CD4-positive, alpha-beta T cell (primary cell): ENCODE measurements around the gene KHSRP. TPM values are rescaled to one million over a fixed set of nuclear protein-coding genes. Genes with fewer than 3 reads are reported as not detected.

ENCODE experiments used
- ATAC-seq: fragments of 200-7000 bp; cut with Tn5 transposase; one replicate; pipeline ENCODE4 v1.10.0; 2022; ENCODE audit warnings: mild to moderate bottlenecking; ENCODE audit not compliant: poor library complexity
- CTCF ChIA-PET: fragments of 350-600 bp; sonication (Branson Sonifier 250); formaldehyde crosslinking; loops from one replicate; lab custom pipeline; 2021; ENCODE audit warnings: antibody characterized with exemption, inconsistent platforms; lab: Charles Lee
- POLR2A ChIA-PET: fragments of 350-600 bp; sonication (Branson Sonifier 250); formaldehyde crosslinking; loops from one replicate; lab custom pipeline; 2021; ENCODE audit warnings: antibody characterized with exemption, inconsistent platforms; lab: Charles Lee
- DNase-seq, 14 experiments: peaks; one replicate each; pipeline ENCODE4 v3.0.0-alpha.2; 2013 to 2020; ENCODE audit warnings: mixed read lengths in 2 of 14
- H3K27ac ChIP-seq, 2 donors: one replicate each; pipeline versions ENCODE4 v1.5.1 to v1.7.0; 2013; ENCODE audit warnings: low read length in 2 of 2, low read depth in 1 of 2, mild to moderate bottlenecking in 1 of 2
- H3K27me3 ChIP-seq, 2 experiments: 1 replicate in 1 of 2; 2 replicates in 1 of 2; pipeline versions ENCODE4 v1.6.1 to v1.7.0; 2013; ENCODE audit warnings: low read length in 2 of 2, control low read depth in 1 of 2, mild to moderate bottlenecking in 1 of 2, moderate library complexity in 1 of 2; ENCODE audit not compliant: insufficient read depth in 2 of 2, control insufficient read depth in 1 of 2
- H3K36me3 ChIP-seq: one replicate; pipeline ENCODE4 v1.6.1; 2013; ENCODE audit warnings: low read length, control low read depth; ENCODE audit not compliant: insufficient read depth
- H3K4me1 ChIP-seq: one replicate; pipeline ENCODE4 v1.6.1; 2013; ENCODE audit warnings: low read length, control low read depth; ENCODE audit not compliant: insufficient read depth
- H3K4me3 ChIP-seq: one replicate; pipeline ENCODE4 v1.5.1; 2013; ENCODE audit warnings: mild to moderate bottlenecking, low read length, moderate library complexity
- H3K9me3 ChIP-seq, 2 experiments: 1 replicate in 1 of 2; 2 replicates in 1 of 2; pipeline versions ENCODE4 v1.6.1 to v1.7.0; 2013; ENCODE audit warnings: low read length in 2 of 2, mild to moderate bottlenecking in 2 of 2, control low read depth in 1 of 2, moderate library complexity in 1 of 2; ENCODE audit not compliant: control insufficient read depth in 1 of 2, insufficient read depth in 1 of 2
- H3K27ac Mint-ChIP-seq: one replicate; pipeline ENCODE4 v1.8.0; 2020; ENCODE audit warnings: mixed read lengths
- H3K27me3 Mint-ChIP-seq: one replicate; pipeline ENCODE4 v1.8.0; 2021; ENCODE audit warnings: mixed read lengths
- H3K36me3 Mint-ChIP-seq: one replicate; pipeline ENCODE4 v1.8.0; 2021; ENCODE audit warnings: low read depth, mixed read lengths
- H3K4me1 Mint-ChIP-seq: one replicate; pipeline ENCODE4 v1.8.0; 2021; ENCODE audit warnings: low read depth, mixed read lengths
- H3K4me3 Mint-ChIP-seq: one replicate; pipeline ENCODE4 v1.8.0; 2020; ENCODE audit warnings: mild to moderate bottlenecking, mixed read lengths
- H3K9me3 Mint-ChIP-seq: one replicate; pipeline ENCODE4 v1.8.0; 2020; ENCODE audit warnings: mixed read lengths
- CTCF ChIP-seq: fragments of 200-600 bp; IDR thresholded peaks from one replicate; pipeline ENCODE4 v1.8.0; 2022; ENCODE audit warnings: antibody characterized with exemption, mild to moderate bottlenecking
- intact Hi-C, 2 experiments: fragments of 100-400 bp; cut with DNase I in 1 of 2; cut with micrococcal nuclease in 1 of 2; formaldehyde crosslinking; loops; one replicate each; pipeline versions ENCODE4 v1.15.1 to v1.9.0; 2023 to 2025; cut with DNase I, micrococcal nuclease
- total RNA-seq, 174 experiments: library from RNA in 2 of 174; stranded (reverse) in 2 of 174; gene quantifications; one replicate each; pipeline ENCODE4 v1.2.3 and lab custom pipeline; 2021 to 2026

Gene KHSRP
- total RNA-seq, 2 experiments from 2014 or later, result 128 to 143 TPM

- no peaks in the 10 kb centered on the region for H3K9me3 Mint-ChIP-seq
- intact Hi-C loops, result loop anchor here (5.0 kb wide), 3 partner anchors 38 to 398 kb away; partner anchors contain the start of genes GPR108 (in 1 of the 2), TRIP10 (in 1 of the 2) and TUBB4A (in 1 of the 2)
- ChIA-PET CTCF (no interaction called here), POLR2A (interaction anchor here (1.0 kb wide), 1 partner anchor 17 kb away, joined by 10 read pairs; the partner anchor contains the start of gene DENND1C)
- TF ChIP-seq CTCF, result no peak
- ATAC-seq, result no peak
- Histone ChIP-seq H3K27me3 (no peaks in the 10 kb centered on the region), H3K4me1 (peaks cover 26% of the 10 kb centered on the region), H3K4me3 (peak within 1 kb of the TSS; percentile 59), H3K36me3 (peaks cover 16% of the 10 kb centered on the region), H3K27ac (peak within 1 kb of the TSS in 1 of 2 donors; percentile 4), H3K9me3 (no peaks in the 10 kb centered on the region)
- peaks cover 37% of the 10 kb centered on the region for H3K36me3 Mint-ChIP-seq
- H3K27ac Mint-ChIP-seq, result peak within 1 kb of the TSS; percentile 70
- H3K4me3 Mint-ChIP-seq, result peak within 1 kb of the TSS; percentile 80
- DNase-seq, result peak; percentile 35 to 81 (median 60)
- H3K4me1 Mint-ChIP-seq, result peaks cover 30% of the 10 kb centered on the region
- no peaks in the 10 kb centered on the region for H3K27me3 Mint-ChIP-seq
These were observed 39.7 kb upstream of the KHSRP start, which contains the start of gene CRB3 for GRCh38 chr19:6464070-6464873. CRB3 (plus strand) TSS chr19:6464271; CDS start chr19:6464702, 431 bp downstream.

- H3K27me3 ChIP-seq, result no peaks in the 10 kb centered on the region
- Mint-ChIP-seq H3K27ac (peak overlapping the region; percentile 86), H3K4me3 (peak overlapping the region; percentile 91), H3K36me3 (peaks cover 42% of the 10 kb centered on the region), H3K27me3 (no peaks in the 10 kb centered on the region), H3K4me1 (peaks cover 31% of the 10 kb centered on the region), H3K9me3 (no peaks in the 10 kb centered on the region)
- TF ChIP-seq CTCF, result peak; percentile 75
- ATAC-seq, result peak; percentile 80
- peak; percentile 95 to 97 (median 96) for DNase-seq
- peaks cover 36% of the 10 kb centered on the region for H3K4me1 ChIP-seq
- peaks cover 0 to 9% of the 10 kb centered on the region in 2 experiments for H3K9me3 ChIP-seq
- peak overlapping the region; percentile 44 to 89 for H3K27ac ChIP-seq
- ChIA-PET CTCF (no interaction called here), POLR2A (interaction anchor here (0.9 to 1.3 kb wide), 4 partner anchors 10 to 35 kb away, joined by 3 to 11 read pairs (median 6); partner anchors contain the start of genes DENND1C and KHSRP)
- intact Hi-C loops, result loop anchor here (1.0 to 5.0 kb wide), 10 partner anchors 21 to 402 kb away; partner anchors contain the start of genes DENND1C (in 2 of the 2), GPR108 (in 1 of the 2), GTF2F1 (in 1 of the 2) and TRIP10 (in 1 of the 2)
- no peaks in the 10 kb centered on the region for H3K36me3 ChIP-seq
- peak overlapping the region; percentile 68 for H3K4me3 ChIP-seq
These were observed 35.7 kb upstream of the KHSRP start for GRCh38 chr19:6460099-6460884.
